DOHH2 (cell line): ENCODE data around the gene COL25A1.

Source experiments
- H3F3A ChIP-seq: fragments of 200-600 bp; sonication (generic), shearing (Covaris generic); 2 replicates; pipeline ENCODE4 v1.6.0; 2016; ENCODE audit warnings: antibody characterized with exemption, mild to moderate bottlenecking; ENCODE audit not compliant: control insufficient read depth, insufficient read depth
- H3K27ac ChIP-seq: fragments of 200-600 bp; sonication (generic); 2 replicates; pipeline ENCODE4 v1.5.1; 2014; ENCODE audit warnings: low read depth, mild to moderate bottlenecking, low read length, moderate library complexity
- H3K27me3 ChIP-seq: fragments of 200-600 bp; sonication (generic); 2 replicates; pipeline ENCODE4 v1.6.1; 2014; ENCODE audit warnings: mild to moderate bottlenecking, low read length, mixed read lengths; ENCODE audit not compliant: control insufficient read depth
- H3K36me3 ChIP-seq: fragments of 200-600 bp; sonication (generic); 2 replicates; pipeline ENCODE4 v1.6.1; 2014; ENCODE audit warnings: mild to moderate bottlenecking, low read length, moderate library complexity, mixed read lengths; ENCODE audit not compliant: control insufficient read depth
- H3K4me1 ChIP-seq: fragments of 200-600 bp; sonication (generic); 2 replicates; pipeline ENCODE4 v1.6.1; 2014; ENCODE audit warnings: mild to moderate bottlenecking, low read length, mixed read lengths; ENCODE audit not compliant: control insufficient read depth
- H3K4me2 ChIP-seq: fragments of 200-600 bp; sonication (generic); 2 replicates; pipeline ENCODE4 v1.6.0; 2014; ENCODE audit warnings: mild to moderate bottlenecking, low read length, moderate library complexity
- H3K4me3 ChIP-seq: fragments of 200-600 bp; sonication (generic); 2 replicates; pipeline ENCODE4 v1.5.1; 2014; ENCODE audit warnings: mild to moderate bottlenecking, low read length, mixed read lengths
- H3K79me2 ChIP-seq: fragments of 200-600 bp; sonication (generic); 2 replicates; pipeline ENCODE4 v1.6.1; 2014; ENCODE audit warnings: mild to moderate bottlenecking, low read length, mixed read lengths; ENCODE audit not compliant: control insufficient read depth
- H3K9me2 ChIP-seq: fragments of 200-600 bp; sonication (generic); replicated peaks from 2 replicates; pipeline ENCODE4 v1.6.1; 2014; ENCODE audit warnings: mild to moderate bottlenecking, low read length, mixed read lengths; ENCODE audit not compliant: control insufficient read depth
- H3K9me3 ChIP-seq: fragments of 200-600 bp; sonication (generic); 2 replicates; pipeline ENCODE4 v1.6.1; 2014; ENCODE audit warnings: antibody characterized with exemption, low read length, mixed read lengths; ENCODE audit not compliant: control insufficient read depth, insufficient read depth
- H4K20me1 ChIP-seq: fragments of 200-600 bp; sonication (generic); 2 replicates; pipeline ENCODE4 v1.6.0; 2014; ENCODE audit warnings: low read depth, mild to moderate bottlenecking, antibody characterized with exemption, low read length, moderate library complexity; ENCODE audit not compliant: control insufficient read depth, insufficient read depth
- EZH2phosphoT487 ChIP-seq: fragments of 200-600 bp; sonication (generic); IDR thresholded peaks from 2 replicates; pipeline ENCODE4 v1.6.1; 2017; ENCODE audit warnings: borderline replicate concordance, mild to moderate bottlenecking, antibody characterized with exemption, low read length, moderate library complexity, mixed read lengths
- TF ChIP-seq, protein P1 (sequence below): fragments of 200-600 bp; sonication (generic); IDR thresholded peaks from one replicate; pipeline ENCODE4 v1.5.1; 2014; ENCODE audit warnings: antibody characterized with exemption, mild to moderate bottlenecking, low read depth, low read length; ENCODE audit not compliant: poor library complexity, severe bottlenecking

COL25A1 gene

DNA sequence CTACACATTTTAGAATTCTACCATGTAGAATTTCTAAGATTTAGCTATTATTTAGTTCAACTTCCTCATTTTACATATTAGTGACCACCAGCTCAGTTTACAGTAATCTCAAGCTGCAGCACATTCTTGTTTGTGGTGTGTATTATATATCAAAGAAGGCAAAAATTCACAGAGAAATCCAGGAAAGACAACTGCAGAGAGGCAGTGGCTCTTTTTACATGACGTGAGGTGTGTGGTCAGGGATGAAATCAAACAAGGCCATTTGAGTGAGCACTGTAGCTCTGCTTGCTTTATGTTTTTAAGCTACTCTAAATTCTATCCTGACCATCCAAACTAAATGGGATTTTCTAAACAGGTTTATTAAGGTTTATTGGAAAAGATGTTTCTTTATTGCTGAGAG is 71.1 kb downstream of the COL25A1 start:
- Histone ChIP-seq H3K27ac (no peak overlapping the region), H3K4me3 (no peak overlapping the region), H3F3A (no peaks in the 10 kb centered on the region), H4K20me1 (no peaks in the 10 kb centered on the region), H3K27me3 (no peaks in the 10 kb centered on the region; the same call in 1 of the 2 replicates), H3K4me1 (no peaks in the 10 kb centered on the region), H3K4me2 (no peak overlapping the region), H3K36me3 (no peaks in the 10 kb centered on the region), H3K79me2 (no peaks in the 10 kb centered on the region), H3K9me2 (no peaks in the 10 kb centered on the region), H3K9me3 (no peaks in the 10 kb centered on the region)
- TF ChIP-seq, protein P1, sequence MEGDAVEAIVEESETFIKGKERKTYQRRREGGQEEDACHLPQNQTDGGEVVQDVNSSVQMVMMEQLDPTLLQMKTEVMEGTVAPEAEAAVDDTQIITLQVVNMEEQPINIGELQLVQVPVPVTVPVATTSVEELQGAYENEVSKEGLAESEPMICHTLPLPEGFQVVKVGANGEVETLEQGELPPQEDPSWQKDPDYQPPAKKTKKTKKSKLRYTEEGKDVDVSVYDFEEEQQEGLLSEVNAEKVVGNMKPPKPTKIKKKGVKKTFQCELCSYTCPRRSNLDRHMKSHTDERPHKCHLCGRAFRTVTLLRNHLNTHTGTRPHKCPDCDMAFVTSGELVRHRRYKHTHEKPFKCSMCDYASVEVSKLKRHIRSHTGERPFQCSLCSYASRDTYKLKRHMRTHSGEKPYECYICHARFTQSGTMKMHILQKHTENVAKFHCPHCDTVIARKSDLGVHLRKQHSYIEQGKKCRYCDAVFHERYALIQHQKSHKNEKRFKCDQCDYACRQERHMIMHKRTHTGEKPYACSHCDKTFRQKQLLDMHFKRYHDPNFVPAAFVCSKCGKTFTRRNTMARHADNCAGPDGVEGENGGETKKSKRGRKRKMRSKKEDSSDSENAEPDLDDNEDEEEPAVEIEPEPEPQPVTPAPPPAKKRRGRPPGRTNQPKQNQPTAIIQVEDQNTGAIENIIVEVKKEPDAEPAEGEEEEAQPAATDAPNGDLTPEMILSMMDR = no peak
- no peak for TF ChIP-seq EZH2phosphoT487

DNA sequence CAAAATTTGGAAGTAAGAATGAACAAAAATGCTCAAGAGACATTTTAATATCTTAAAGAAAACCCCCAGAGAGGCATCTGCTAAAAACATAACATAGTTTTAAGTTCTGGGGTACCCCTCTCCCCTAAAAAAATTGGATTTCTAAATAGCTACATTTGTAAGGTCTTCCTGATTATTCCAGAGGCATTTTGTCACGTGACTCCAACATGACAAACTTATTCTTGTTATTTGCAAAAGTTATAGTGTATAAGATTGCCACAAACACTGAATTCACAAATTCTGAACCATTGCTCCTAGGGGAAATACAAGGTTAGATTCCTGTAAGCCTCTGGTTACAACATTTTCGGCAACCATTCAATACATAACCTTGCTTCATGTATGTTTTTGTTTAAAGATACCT is 73.4 kb downstream of the COL25A1 start:
- H3F3A ChIP-seq = no peaks in the 10 kb centered on the region
- H3K36me3 ChIP-seq = no peaks in the 10 kb centered on the region
- H3K79me2 ChIP-seq = no peaks in the 10 kb centered on the region
- H3K27ac ChIP-seq = no peak overlapping the region
- no peaks in the 10 kb centered on the region for H3K9me2 ChIP-seq
- TF ChIP-seq, protein P1 = no peak
- no peak for TF ChIP-seq EZH2phosphoT487
- no peaks in the 10 kb centered on the region for H4K20me1 ChIP-seq
- H3K4me2 ChIP-seq = no peak overlapping the region
- no peaks in the 10 kb centered on the region; the same call in 1 of the 2 replicates for H3K27me3 ChIP-seq
- no peaks in the 10 kb centered on the region for H3K9me3 ChIP-seq
- no peaks in the 10 kb centered on the region for H3K4me1 ChIP-seq
- no peak overlapping the region for H3K4me3 ChIP-seq

DNA sequence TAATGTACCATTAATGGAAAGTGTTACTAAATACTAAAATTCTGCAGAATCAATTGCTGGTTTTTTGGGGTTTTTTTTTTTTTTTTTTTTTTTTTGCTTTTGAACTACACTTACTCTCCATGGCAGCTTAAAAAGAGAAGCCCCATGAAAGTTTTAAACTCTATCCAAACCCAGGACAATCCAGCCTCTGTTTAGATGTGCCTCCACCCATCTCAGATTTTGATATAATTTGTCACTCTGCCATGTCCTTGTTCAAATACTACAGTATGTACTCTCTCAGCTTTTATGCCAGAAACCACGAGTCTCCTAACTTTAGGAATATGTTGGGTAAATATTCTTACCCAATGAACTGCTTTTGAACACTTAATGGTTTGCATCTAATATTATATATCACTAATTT is 84.2 kb downstream of the COL25A1 start:
- Histone ChIP-seq H3K4me2 (no peak overlapping the region), H4K20me1 (no peaks in the 10 kb centered on the region), H3K36me3 (no peaks in the 10 kb centered on the region), H3F3A (no peaks in the 10 kb centered on the region), H3K4me1 (no peaks in the 10 kb centered on the region), H3K9me2 (no peaks in the 10 kb centered on the region), H3K27ac (no peak overlapping the region), H3K79me2 (no peaks in the 10 kb centered on the region), H3K9me3 (no peaks in the 10 kb centered on the region), H3K4me3 (no peak overlapping the region), H3K27me3 (no peaks in the 10 kb centered on the region)
- TF ChIP-seq, protein P1 = no peak
- TF ChIP-seq EZH2phosphoT487 = no peak
